ENCODE data around the gene PLIN4. TPM values are rescaled to one million over a fixed set of nuclear protein-coding genes. Genes with fewer than 3 reads are reported as not detected.
"Not testable (repeated sequence)": the region's sequence is repeated elsewhere in the genome, so short reads cannot be mapped to it uniquely, and the experiment has no call there.

The PLIN4 gene
- 0.18 and 0.34 TPM in 2 replicates for total RNA-seq (2014; rRNA removed; shearing (Covaris generic))

GRCh38 chr19:4518345-4519171, at the start of gene PLIN4:
Gene PLIN4 (minus strand): TSS chr19:4518486. CDS start chr19:4518272, 214 bp downstream.
- DNase-seq (ENCODE audit: low spot score) = no peak
- in situ Hi-C loops (cut with HindIII; ENCODE audit: low sequenced_read_pairs) = no loop called here

GRCh38 chr19:4567584-4568071, 49.3 kb upstream of the PLIN4 start:
- in situ Hi-C loops (cut with HindIII; ENCODE audit: low sequenced_read_pairs) = no loop called here

GRCh38 chr19:4566402-4567051, 48.2 kb upstream of the PLIN4 start:
- no peak for DNase-seq (ENCODE audit: low spot score)
- in situ Hi-C loops (cut with HindIII; ENCODE audit: low sequenced_read_pairs) = no loop called here

More at GRCh38 chr19:4567584-4568071, 49.3 kb upstream of the PLIN4 start:
- no peak for DNase-seq (ENCODE audit: low spot score)

GRCh38 chr19:4563562-4563961, 45.3 kb upstream of the PLIN4 start:
- in situ Hi-C loops (cut with HindIII; ENCODE audit: low sequenced_read_pairs); DNase-seq (ENCODE audit: low spot score): not testable (repeated sequence)

- in situ Hi-C loops (cut with HindIII; ENCODE audit: low sequenced_read_pairs); DNase-seq (ENCODE audit: low spot score): not testable (repeated sequence)
Measured at GRCh38 chr19:4562085-4562484, 43.8 kb upstream of the PLIN4 start.

- DNase-seq (ENCODE audit: low spot score) = no peak
- in situ Hi-C loops (cut with HindIII; ENCODE audit: low sequenced_read_pairs) = no loop called here
Measured at GRCh38 chr19:4559569-4559968, 41.3 kb upstream of the PLIN4 start, which contains the start of gene SEMA6B. Gene SEMA6B (minus strand): TSS chr19:4559684. CDS start chr19:4558457, 1,227 bp downstream.

GRCh38 chr19:4557971-4558941, 40.0 kb upstream of the PLIN4 start:
- DNase-seq (ENCODE audit: low spot score) = no peak
- in situ Hi-C loops (cut with HindIII; ENCODE audit: low sequenced_read_pairs) = no loop called here

- no peak for DNase-seq (ENCODE audit: low spot score)
- in situ Hi-C loops (cut with HindIII; ENCODE audit: low sequenced_read_pairs) = no loop called here
Measured at GRCh38 chr19:4557144-4557970, 39.1 kb upstream of the PLIN4 start.

- in situ Hi-C loops (cut with HindIII; ENCODE audit: low sequenced_read_pairs) = no loop called here
- DNase-seq (ENCODE audit: low spot score) = no peak
Measured at GRCh38 chr19:4556597-4557127, 38.4 kb upstream of the PLIN4 start.

GRCh38 chr19:4555657-4556561, 37.6 kb upstream of the PLIN4 start:
- DNase-seq (ENCODE audit: low spot score) = no peak
- in situ Hi-C loops (cut with HindIII; ENCODE audit: low sequenced_read_pairs) = no loop called here

GRCh38 chr19:4554717-4555116, 36.4 kb upstream of the PLIN4 start:
- in situ Hi-C loops (cut with HindIII; ENCODE audit: low sequenced_read_pairs) = no loop called here
- DNase-seq (ENCODE audit: low spot score) = no peak

- no peak for DNase-seq (ENCODE audit: low spot score)
- in situ Hi-C loops (cut with HindIII; ENCODE audit: low sequenced_read_pairs) = no loop called here
Measured at GRCh38 chr19:4553775-4554174, 35.5 kb upstream of the PLIN4 start.

GRCh38 chr19:4553092-4553695, 34.9 kb upstream of the PLIN4 start:
- in situ Hi-C loops (cut with HindIII; ENCODE audit: low sequenced_read_pairs) = no loop called here
- no peak for DNase-seq (ENCODE audit: low spot score)

GRCh38 chr19:4552525-4552819, 34.2 kb upstream of the PLIN4 start:
- no peak for DNase-seq (ENCODE audit: low spot score)

GRCh38 chr19:4550479-4551050, 32.3 kb upstream of the PLIN4 start:
- DNase-seq (ENCODE audit: low spot score) = no peak
- in situ Hi-C loops (cut with HindIII; ENCODE audit: low sequenced_read_pairs) = no loop called here

More at GRCh38 chr19:4552525-4552819, 34.2 kb upstream of the PLIN4 start:
- in situ Hi-C loops (cut with HindIII; ENCODE audit: low sequenced_read_pairs) = no loop called here

- DNase-seq (ENCODE audit: low spot score) = no peak
- in situ Hi-C loops (cut with HindIII; ENCODE audit: low sequenced_read_pairs) = no loop called here
Measured at GRCh38 chr19:4550018-4550417, 31.7 kb upstream of the PLIN4 start.

- no peak for DNase-seq (ENCODE audit: low spot score)
- in situ Hi-C loops (cut with HindIII; ENCODE audit: low sequenced_read_pairs) = no loop called here
Measured at GRCh38 chr19:4548238-4548584, 29.9 kb upstream of the PLIN4 start.

All from G401 (cell line).